Caco-2 (cell line): ENCODE measurements around the gene RYR2. TPM values are rescaled to one million over a fixed set of nuclear protein-coding genes. Genes with fewer than 3 reads are reported as not detected.

Experiments used
- BruUV-seq: library from RNA; stranded (reverse); fragments of 400-500 nt; replicated peaks from 2 replicates; lab custom pipeline; 2021; lab: Mats Ljungman, UMichigan
- CTCF ChIA-PET: fragments of 300-600 bp; sonication (Branson Sonifier 250); formaldehyde crosslinking; loops from one replicate; lab custom pipeline; 2022; ENCODE audit warnings: antibody characterized with exemption; lab: Charles Lee
- POLR2A ChIA-PET: fragments of 300-600 bp; sonication (Branson Sonifier 250); formaldehyde crosslinking; loops from one replicate; lab custom pipeline; 2022; ENCODE audit warnings: antibody characterized with exemption; lab: Charles Lee
- DNase-seq, 2 experiments: peaks; one replicate each; pipeline versions ENCODE4 v3.0.0 to v3.0.0-alpha.2; 2020 to 2022
- H3K27me3 ChIP-seq: replicated peaks from 2 replicates; pipeline ENCODE4 v1.6.0; 2011; ENCODE audit warnings: low read length; ENCODE audit not compliant: control insufficient read depth, insufficient read depth
- H3K36me3 ChIP-seq: 2 replicates; pipeline ENCODE4 v1.5.1; 2011; ENCODE audit warnings: low read length; ENCODE audit not compliant: control insufficient read depth, insufficient read depth
- H3K4me1 ChIP-seq: fragments of 250-450 bp; sonication (Bioruptor Pico); 2 replicates; pipeline ENCODE4 v1.5.1; 2020; ENCODE audit warnings: mild to moderate bottlenecking
- H3K4me3 ChIP-seq: 2 replicates; pipeline ENCODE4 v1.5.1; 2011; ENCODE audit warnings: low read depth, mild to moderate bottlenecking, control low read depth, low read length
- H3K9me3 ChIP-seq: fragments of 250-450 bp; sonication (Bioruptor Pico); 2 replicates; pipeline ENCODE4 v1.5.1; 2020; ENCODE audit warnings: mild to moderate bottlenecking, moderate library complexity
- H3K27ac Mint-ChIP-seq: one replicate; pipeline ENCODE4 v1.8.0; 2022; ENCODE audit warnings: mixed read lengths; ENCODE audit not compliant: unreplicated experiment
- H3K27me3 Mint-ChIP-seq: one replicate; pipeline ENCODE4 v1.8.0; 2022; ENCODE audit warnings: mixed read lengths; ENCODE audit not compliant: insufficient read depth, unreplicated experiment
- H3K36me3 Mint-ChIP-seq: one replicate; pipeline ENCODE4 v1.8.0; 2022; ENCODE audit warnings: mild to moderate bottlenecking, mixed read lengths; ENCODE audit not compliant: insufficient read depth, unreplicated experiment
- H3K4me1 Mint-ChIP-seq: one replicate; pipeline ENCODE4 v1.8.0; 2022; ENCODE audit warnings: low read depth, mixed read lengths; ENCODE audit not compliant: unreplicated experiment
- H3K4me3 Mint-ChIP-seq: one replicate; pipeline ENCODE4 v1.8.0; 2022; ENCODE audit warnings: mild to moderate bottlenecking, moderate library complexity, mixed read lengths; ENCODE audit not compliant: unreplicated experiment
- H3K9me3 Mint-ChIP-seq: one replicate; pipeline ENCODE4 v1.8.0; 2022; ENCODE audit warnings: mixed read lengths; ENCODE audit not compliant: unreplicated experiment
- CTCF ChIP-seq, 2 experiments: fragments of 200-600 bp in 1 of 2; IDR thresholded peaks; 1 replicate in 1 of 2; 2 replicates in 1 of 2; pipeline versions ENCODE4 v1.5.1 to v1.8.0; 2011 to 2022; ENCODE audit warnings: antibody characterized with exemption in 1 of 2, control low read depth in 1 of 2, inconsistent platforms in 1 of 2, low read depth in 1 of 2, low read length in 1 of 2, mild to moderate bottlenecking in 1 of 2, moderate library complexity in 1 of 2; ENCODE audit not compliant: insufficient read depth in 1 of 2, severe bottlenecking in 1 of 2, unreplicated experiment in 1 of 2
- intact Hi-C: fragments of 100-400 bp; cut with micrococcal nuclease; formaldehyde crosslinking; loops from one replicate; pipeline ENCODE4 v1.10.0; 2022; ENCODE audit not compliant: unreplicated experiment
- total RNA-seq: library from RNA; stranded (reverse); gene quantifications from 2 replicates; pipeline ENCODE4 v1.2.3, GENCODE V29; 2022

The RYR2 gene
- total RNA-seq, 1 experiment from 2014 or later, result 3.4 TPM

- no peaks in the 10 kb centered on the region for H3K36me3 ChIP-seq
- Mint-ChIP-seq H3K9me3 (no peaks in the 10 kb centered on the region), H3K36me3 (no peaks in the 10 kb centered on the region), H3K27ac (no peak overlapping the region), H3K4me1 (no peaks in the 10 kb centered on the region), H3K4me3 (no peak overlapping the region), H3K27me3 (no peaks in the 10 kb centered on the region)
- TF ChIP-seq CTCF (IDR thresholded peaks at IDR 0.05; ENCODE audit: insufficient read depth in 1 of 2, low read depth in 1 of 2, low read length in 1 of 2, severe bottlenecking in 1 of 2, unreplicated experiment in 1 of 2), result no peak
- H3K4me3 ChIP-seq, result no peak overlapping the region
- ChIA-PET POLR2A (no interaction called here), CTCF (no interaction called here)
- no peak for DNase-seq
- intact Hi-C loops, result no loop called here
- H3K27me3 ChIP-seq, result no peaks in the 10 kb centered on the region
- H3K4me1 ChIP-seq, result no peaks in the 10 kb centered on the region
- H3K9me3 ChIP-seq, result no peaks in the 10 kb centered on the region
- BruUV-seq, result no TSS peak
Observed at GRCh38 chr1:237228421-237228820, 186.4 kb downstream of the RYR2 start.

GRCh38 chr1:237229333-237229732 is 187.3 kb downstream of the RYR2 start:
- H3K36me3 Mint-ChIP-seq, result no peaks in the 10 kb centered on the region
- H3K9me3 Mint-ChIP-seq, result no peaks in the 10 kb centered on the region
- Histone ChIP-seq H3K9me3 (no peaks in the 10 kb centered on the region), H3K4me3 (no peak overlapping the region), H3K36me3 (no peaks in the 10 kb centered on the region), H3K27me3 (no peaks in the 10 kb centered on the region), H3K4me1 (no peaks in the 10 kb centered on the region)
- no TSS peak for BruUV-seq
- ChIA-PET CTCF (no interaction called here), POLR2A (no interaction called here)
- H3K4me1 Mint-ChIP-seq, result no peaks in the 10 kb centered on the region
- intact Hi-C loops, result no loop called here
- H3K27me3 Mint-ChIP-seq, result no peaks in the 10 kb centered on the region
- DNase-seq, result no peak
- TF ChIP-seq CTCF (IDR thresholded peaks at IDR 0.05; ENCODE audit: insufficient read depth in 1 of 2, low read depth in 1 of 2, low read length in 1 of 2, severe bottlenecking in 1 of 2, unreplicated experiment in 1 of 2), result no peak
- H3K27ac Mint-ChIP-seq, result no peak overlapping the region
- no peak overlapping the region for H3K4me3 Mint-ChIP-seq

GRCh38 chr1:237232501-237232900 is 190.5 kb downstream of the RYR2 start:
- no peak for DNase-seq
- no TSS peak for BruUV-seq
- intact Hi-C loops, result no loop called here
- Mint-ChIP-seq H3K36me3 (no peaks in the 10 kb centered on the region), H3K27me3 (no peaks in the 10 kb centered on the region), H3K9me3 (no peaks in the 10 kb centered on the region), H3K4me1 (no peaks in the 10 kb centered on the region), H3K27ac (no peak overlapping the region), H3K4me3 (no peak overlapping the region)
- Histone ChIP-seq H3K9me3 (no peaks in the 10 kb centered on the region), H3K4me3 (no peak overlapping the region), H3K4me1 (no peaks in the 10 kb centered on the region), H3K36me3 (no peaks in the 10 kb centered on the region), H3K27me3 (no peaks in the 10 kb centered on the region)
- POLR2A ChIA-PET, result no interaction called here
- TF ChIP-seq CTCF (IDR thresholded peaks at IDR 0.05; ENCODE audit: insufficient read depth in 1 of 2, low read depth in 1 of 2, low read length in 1 of 2, severe bottlenecking in 1 of 2, unreplicated experiment in 1 of 2), result no peak
- CTCF ChIA-PET, result no interaction called here
